IPS DF 6.9 (cell line): Measurements from ENCODE around the gene MOV10.

Experiments used
- DNase-seq: peaks from one replicate; pipeline ENCODE4 v3.0.0-alpha.2; 2013; ENCODE audit warnings: low read depth, low spot score
- H3K27ac ChIP-seq: one replicate; pipeline ENCODE4 v1.5.1; 2013; ENCODE audit warnings: low read length, control low read depth
- H3K27me3 ChIP-seq: 2 replicates; pipeline ENCODE4 v1.6.1; 2013; ENCODE audit warnings: mild to moderate bottlenecking, low read length; ENCODE audit not compliant: control insufficient read depth, insufficient read depth
- H3K36me3 ChIP-seq: 2 replicates; pipeline ENCODE4 v1.6.1; 2013; ENCODE audit warnings: low read length; ENCODE audit not compliant: control insufficient read depth, insufficient read depth
- H3K4me1 ChIP-seq: 2 replicates; pipeline ENCODE4 v1.6.1; 2013; ENCODE audit warnings: low read length; ENCODE audit not compliant: control insufficient read depth, insufficient read depth
- H3K4me3 ChIP-seq: 2 replicates; pipeline ENCODE4 v1.5.1; 2013; ENCODE audit warnings: mild to moderate bottlenecking, low read length
- H3K9me3 ChIP-seq: 2 replicates; pipeline ENCODE4 v1.6.1; 2013; ENCODE audit warnings: low read length, inconsistent platforms; ENCODE audit not compliant: control insufficient read depth, insufficient read depth
- WGBS: extraction: QIAGEN DNeasy Blood & Tissue Kit; methylation state at CpG from one replicate; pipeline ENCODE4 v1.1.7; 2013; ENCODE audit warnings: mixed read lengths, missing lambda C conversion rate; ENCODE audit not compliant: insufficient read length, insufficient coverage; 5-methylcytosine and 5-hydroxymethylcytosine counted together

MOV10 gene

GRCh38 chr1:112704934-112705627 lies 30.6 kb downstream of the MOV10 start:
- no peak overlapping the region for H3K27ac ChIP-seq
- peak; percentile 92 for DNase-seq
- H3K4me3 ChIP-seq = no peak overlapping the region; the same call in 1 of the 2 replicates
- peaks cover 15% of the 10 kb centered on the region for H3K4me1 ChIP-seq
- no peaks in the 10 kb centered on the region for H3K9me3 ChIP-seq
- WGBS = no CpG with 5 or more reads among the region's 13 CpGs
- H3K36me3 ChIP-seq = peaks cover 6% of the 10 kb centered on the region; the same call in 1 of the 2 replicates
- no peaks in the 10 kb centered on the region; the same call in 1 of the 2 replicates for H3K27me3 ChIP-seq

GRCh38 chr1:112706505-112707220 lies 32.2 kb downstream of the MOV10 start, which contains the start of gene RHOC:
TSS of gene RHOC (minus strand) at chr1:112707127. CDS start at chr1:112703799, 3,328 bp downstream.
- no peak for DNase-seq
- peaks cover 4% of the 10 kb centered on the region; the same call in 1 of the 2 replicates for H3K36me3 ChIP-seq
- H3K9me3 ChIP-seq = no peaks in the 10 kb centered on the region
- H3K4me1 ChIP-seq = peaks cover 10% of the 10 kb centered on the region
- WGBS = no CpG with 5 or more reads among the region's 61 CpGs
- H3K4me3 ChIP-seq = peak within 1 kb of the TSS; percentile 86
- no peak within 1 kb of the TSS for H3K27ac ChIP-seq
- H3K27me3 ChIP-seq = no peaks in the 10 kb centered on the region; the same call in 1 of the 2 replicates

- H3K9me3 ChIP-seq = no peaks in the 10 kb centered on the region
- peak overlapping the region; percentile 86; the same call in 1 of the 2 replicates for H3K4me3 ChIP-seq
- no peak overlapping the region for H3K27ac ChIP-seq
- no peak for DNase-seq
- peaks cover 4% of the 10 kb centered on the region; the same call in 1 of the 2 replicates for H3K36me3 ChIP-seq
- WGBS = no CpG with 5 or more reads among the region's 42 CpGs
- peaks cover 14% of the 10 kb centered on the region for H3K4me1 ChIP-seq
- H3K27me3 ChIP-seq = no peaks in the 10 kb centered on the region; the same call in 1 of the 2 replicates
Measured at GRCh38 chr1:112707221-112708001, 33.0 kb downstream of the MOV10 start.

DNA sequence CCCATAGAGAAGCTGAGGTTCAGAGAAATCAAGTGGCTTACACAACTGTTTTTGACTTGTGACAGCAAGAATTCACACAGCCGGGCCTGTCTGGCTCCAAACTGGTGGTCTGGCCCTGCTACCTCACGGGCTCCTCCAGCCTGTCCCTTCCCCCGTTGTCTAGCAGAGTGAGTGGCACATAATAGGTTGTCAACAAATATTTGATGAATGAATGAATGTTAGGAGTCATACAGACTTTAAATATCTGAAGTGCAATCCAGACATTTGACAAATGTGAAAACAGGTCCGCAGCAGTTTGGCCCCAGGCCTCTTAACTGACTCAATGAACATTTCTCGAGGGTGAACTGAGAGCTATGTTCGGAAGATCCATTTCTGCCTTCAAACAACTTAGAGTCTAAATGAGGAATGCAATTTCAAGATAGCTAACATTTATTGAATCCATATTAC lies 33.6 kb downstream of the MOV10 start:
- Histone ChIP-seq H3K27ac (no peak overlapping the region), H3K4me1 (peaks cover 15% of the 10 kb centered on the region), H3K36me3 (peaks cover 4% of the 10 kb centered on the region; the same call in 1 of the 2 replicates), H3K4me3 (no peak overlapping the region), H3K27me3 (no peaks in the 10 kb centered on the region; the same call in 1 of the 2 replicates), H3K9me3 (no peaks in the 10 kb centered on the region)
- DNase-seq = no peak
- no CpG with 5 or more reads among the region's 6 CpGs for WGBS

DNA sequence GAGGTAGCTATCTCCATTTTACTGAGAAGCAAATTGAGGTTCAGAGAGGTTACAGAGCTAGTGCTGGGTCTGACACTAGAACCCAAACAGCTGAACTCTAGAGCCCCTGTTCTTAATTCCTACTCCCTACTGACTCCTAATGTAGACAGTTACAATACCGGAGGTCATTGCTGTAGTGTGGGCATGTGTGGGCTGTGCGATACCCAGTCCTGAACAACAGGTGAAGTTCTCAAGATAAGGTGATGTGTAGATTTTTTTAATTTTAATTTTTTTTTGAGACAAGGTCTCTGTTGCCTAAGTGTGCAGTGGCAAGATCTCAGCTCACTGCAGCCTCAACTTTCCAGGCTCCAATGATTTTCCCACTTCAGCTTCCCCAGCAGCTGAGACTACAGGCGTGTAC lies 34.0 kb downstream of the MOV10 start:
- Histone ChIP-seq H3K9me3 (no peaks in the 10 kb centered on the region), H3K4me3 (no peak overlapping the region), H3K27me3 (no peaks in the 10 kb centered on the region; the same call in 1 of the 2 replicates), H3K4me1 (peaks cover 17% of the 10 kb centered on the region), H3K27ac (no peak overlapping the region), H3K36me3 (peaks cover 4% of the 10 kb centered on the region; the same call in 1 of the 2 replicates)
- no CpG with 5 or more reads among the region's 3 CpGs for WGBS
- DNase-seq = no peak

DNA sequence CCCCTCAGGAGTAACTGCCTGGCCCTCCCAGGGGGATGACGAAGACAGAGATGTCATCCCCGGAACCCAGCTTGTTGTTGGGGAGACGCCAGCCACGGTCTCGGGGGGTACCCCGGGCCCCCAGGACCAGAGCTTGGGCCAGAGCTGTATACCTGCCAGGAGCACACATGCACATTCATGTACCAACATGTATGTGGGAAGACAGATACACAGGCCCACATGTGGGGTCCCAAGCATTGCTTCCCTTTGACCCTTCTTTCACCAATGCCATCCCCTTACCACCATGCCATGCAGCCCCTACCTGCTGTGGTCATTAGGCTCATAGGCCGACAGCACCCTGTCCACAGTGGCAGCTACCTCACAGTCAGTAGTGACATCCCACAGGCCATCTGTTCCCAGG lies 35.7 kb downstream of the MOV10 start:
- no peak for DNase-seq
- H3K4me3 ChIP-seq = no peak overlapping the region
- no CpG with 5 or more reads among the region's 7 CpGs for WGBS
- peaks cover 19% of the 10 kb centered on the region for H3K4me1 ChIP-seq
- H3K36me3 ChIP-seq = peaks cover 4% of the 10 kb centered on the region; the same call in 1 of the 2 replicates
- H3K9me3 ChIP-seq = no peaks in the 10 kb centered on the region
- H3K27ac ChIP-seq = no peak overlapping the region
- H3K27me3 ChIP-seq = no peaks in the 10 kb centered on the region; the same call in 1 of the 2 replicates

- Histone ChIP-seq H3K4me1 (peaks cover 17% of the 10 kb centered on the region), H3K4me3 (no peak overlapping the region), H3K27ac (no peak overlapping the region), H3K27me3 (no peaks in the 10 kb centered on the region; the same call in 1 of the 2 replicates), H3K36me3 (peaks cover 4% of the 10 kb centered on the region; the same call in 1 of the 2 replicates), H3K9me3 (no peaks in the 10 kb centered on the region)
- no CpG with 5 or more reads among the region's 3 CpGs for whole genome bisulfite sequencing
- no peak for DNase-seq
Measured at GRCh38 chr1:112710586-112710985, 36.1 kb downstream of the MOV10 start.

DNA sequence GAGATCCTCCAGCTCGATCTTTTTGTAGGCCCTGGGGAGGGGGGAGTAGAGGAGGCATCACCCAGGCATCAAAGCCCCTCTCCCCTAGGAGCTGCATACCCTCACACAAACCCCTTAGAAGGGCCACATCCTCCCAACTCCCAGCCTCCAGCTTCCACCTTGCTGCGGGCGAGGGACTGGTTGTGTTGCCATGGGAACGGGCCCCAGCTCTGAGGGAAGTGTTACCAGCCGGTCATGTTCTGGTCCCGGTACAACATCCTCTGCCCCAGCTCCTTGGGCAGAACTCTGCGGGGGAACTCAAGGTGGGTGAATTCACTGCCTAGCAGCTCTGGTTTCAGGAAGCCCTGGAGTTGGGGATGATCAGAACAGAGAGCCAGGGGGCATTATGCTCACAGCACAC lies 36.6 kb downstream of the MOV10 start:
- H3K27me3 ChIP-seq = no peaks in the 10 kb centered on the region; the same call in 1 of the 2 replicates
- WGBS = no CpG with 5 or more reads among the region's 7 CpGs

DNA sequence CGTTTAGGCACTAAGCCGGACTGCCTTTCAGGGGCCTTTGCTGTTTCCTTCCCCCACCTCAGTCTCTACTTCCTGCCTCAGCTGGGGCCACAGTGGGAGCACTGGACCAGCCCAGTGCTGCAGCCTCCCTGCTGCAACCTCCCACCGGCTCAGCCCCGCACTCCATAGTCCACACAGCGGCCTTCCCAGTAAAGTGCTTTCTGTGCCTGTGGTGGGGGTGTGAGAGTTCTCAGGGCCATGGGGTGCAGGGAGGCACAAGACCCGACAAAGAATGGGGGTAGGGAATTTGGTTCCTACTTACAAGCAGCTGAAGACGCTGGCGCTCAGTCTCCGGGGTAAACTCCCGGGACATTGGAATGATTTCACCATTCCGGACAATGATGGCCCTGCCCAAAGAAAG lies 37.2 kb downstream of the MOV10 start:
- DNase-seq = no peak
- Histone ChIP-seq H3K9me3 (no peaks in the 10 kb centered on the region), H3K36me3 (peaks cover 4% of the 10 kb centered on the region; the same call in 1 of the 2 replicates), H3K27ac (no peak overlapping the region), H3K4me1 (peaks cover 15% of the 10 kb centered on the region), H3K27me3 (no peaks in the 10 kb centered on the region; the same call in 1 of the 2 replicates), H3K4me3 (no peak overlapping the region)
- WGBS = no CpG with 5 or more reads among the region's 11 CpGs

More for the DNA sequence above, 36.6 kb downstream of the MOV10 start:
- peaks cover 4% of the 10 kb centered on the region; the same call in 1 of the 2 replicates for H3K36me3 ChIP-seq
- H3K9me3 ChIP-seq = no peaks in the 10 kb centered on the region
- no peak for DNase-seq
- no peak overlapping the region for H3K4me3 ChIP-seq
- peaks cover 13% of the 10 kb centered on the region for H3K4me1 ChIP-seq
- no peak overlapping the region for H3K27ac ChIP-seq
